GM12878 (cell line): ENCODE measurements around the gene LDLRAD4. TPM values are rescaled to one million over a fixed set of nuclear protein-coding genes. Genes with fewer than 3 reads are reported as not detected.

Experiments
- ATAC-seq: fragments of 200-7000 bp; cut with Tn5 transposase; 3 replicates; pipeline ENCODE4 v1.9.1; 2020; ENCODE audit warnings: mild to moderate bottlenecking, moderate library complexity
- BruUV-seq: library from RNA; stranded (reverse); fragments of 400-500 nt; replicated peaks from 2 replicates; lab custom pipeline; 2021; lab: Mats Ljungman, UMichigan
- CTCF ChIA-PET: fragments of 300-600 bp; sonication (Branson Sonifier 250); formaldehyde crosslinking; extraction: SDS; loops from one replicate; lab custom pipeline; 2021; ENCODE audit warnings: inconsistent platforms; lab: Yijun Ruan, JAX
- POLR2A ChIA-PET: fragments of 350-600 bp; formaldehyde crosslinking; extraction: SDS; loops from one replicate; lab custom pipeline; 2021; ENCODE audit warnings: inconsistent platforms; lab: Charles Lee
- RAD21 ChIA-PET: fragments of 300-600 bp; sonication (Branson Sonifier 250); formaldehyde crosslinking; loops from one replicate; lab custom pipeline; 2023; ENCODE audit warnings: antibody characterized with exemption; ENCODE audit not compliant: unreplicated experiment; lab: Charles Lee
- SMC1A ChIA-PET: fragments of 300-600 bp; sonication (Branson Sonifier 250); formaldehyde crosslinking; loops from one replicate; lab custom pipeline; 2023; ENCODE audit not compliant: unreplicated experiment, uncharacterized antibody; lab: Charles Lee
- DNase-seq: peaks from one replicate; pipeline ENCODE4 v3.0.0-alpha.2; 2011; ENCODE audit warnings: low read depth, low spot score
- FAIRE-seq: peaks from 3 replicates; lab custom pipeline; 2011; peaks lifted over from hg19 to GRCh38; lab: Jason Lieb, UNC
- H2AFZ ChIP-seq: 2 replicates; pipeline ENCODE4 v1.6.0; 2011; ENCODE audit warnings: low read depth, low read length, control low read depth; ENCODE audit not compliant: control insufficient read depth
- H3K27ac ChIP-seq: 2 replicates; pipeline ENCODE4 v1.5.1; 2011; ENCODE audit warnings: control low read depth; ENCODE audit not compliant: control insufficient read depth, insufficient read depth
- H3K27me3 ChIP-seq, 2 experiments: replicated peaks in 1 of 2; 2 replicates each; pipeline versions ENCODE4 v1.6.0 to v1.6.1; 2011; ENCODE audit warnings: low read length in 1 of 2; ENCODE audit not compliant: control insufficient read depth in 2 of 2, insufficient read depth in 2 of 2
- H3K36me3 ChIP-seq, 2 experiments: 2 replicates each; pipeline ENCODE4 v1.5.1; 2011; ENCODE audit warnings: low read length in 1 of 2; ENCODE audit not compliant: control insufficient read depth in 2 of 2, insufficient read depth in 2 of 2
- H3K4me1 ChIP-seq: 2 replicates; pipeline ENCODE4 v1.6.1; 2011; ENCODE audit warnings: mild to moderate bottlenecking, low read length, moderate library complexity, mixed read lengths; ENCODE audit not compliant: control insufficient read depth, insufficient read depth
- H3K4me2 ChIP-seq: 2 replicates; pipeline ENCODE4 v1.6.0; 2011; ENCODE audit warnings: control low read depth; ENCODE audit not compliant: control insufficient read depth, insufficient read depth
- H3K4me3 ChIP-seq: fragments of 200-600 bp; sonication (generic); 2 replicates; pipeline ENCODE4 v1.5.1; 2016
- H3K79me2 ChIP-seq: 2 replicates; pipeline ENCODE4 v1.6.0; 2011; ENCODE audit warnings: low read length; ENCODE audit not compliant: control insufficient read depth, insufficient read depth
- H3K9ac ChIP-seq: 2 replicates; pipeline ENCODE4 v1.8.0; 2011; ENCODE audit warnings: low read length, control low read depth, mixed read lengths; ENCODE audit not compliant: control insufficient read depth, insufficient read depth
- H3K9me3 ChIP-seq: replicated peaks from 3 replicates; pipeline ENCODE4 v1.5.1; 2011; ENCODE audit warnings: mild to moderate bottlenecking, low read length; ENCODE audit not compliant: control insufficient read depth, insufficient read depth
- H4K20me1 ChIP-seq: 2 replicates; pipeline ENCODE4 v1.6.0; 2011; ENCODE audit not compliant: control insufficient read depth, insufficient read depth
- RUNX3 ChIP-seq: IDR thresholded peaks from 2 replicates; pipeline ENCODE4 v1.6.1; 2012; ENCODE audit warnings: low read length, inconsistent platforms
- TCF12 ChIP-seq: IDR thresholded peaks from 2 replicates; pipeline ENCODE4 v1.6.1; 2011; ENCODE audit warnings: low read depth, mild to moderate bottlenecking, low read length
- WGBS: methylation state at CpG from one replicate; pipeline ENCODE4 v1.1.6; 2016; ENCODE audit warnings: low lambda C conversion rate; ENCODE audit not compliant: insufficient replicate concordance, insufficient coverage; ENCODE audit errors: missing lambda C conversion rate; 5-methylcytosine and 5-hydroxymethylcytosine counted together
- in situ Hi-C: fragments of 300-500 bp; cut with MboI; formaldehyde crosslinking; loops from 9 replicates; pipeline ENCODE4 v1.14.3; 2018; ENCODE audit warnings: mixed read lengths
- intact Hi-C: fragments of 100-400 bp; cut with micrococcal nuclease; formaldehyde crosslinking; loops from one replicate; pipeline ENCODE4 v1.14.2; 2022; ENCODE audit not compliant: unreplicated experiment
- polyA plus RNA-seq, 11 experiments: library from polyadenylated mRNA; depleted of rRNA in 4 of 11; unstranded in 6 of 11; stranded (reverse) in 5 of 11; fragments of >200 nt; fragmentation: Nextera tagmentation in 4 of 11; fragmentation: Illumina TruSeq in 1 of 11; extraction: Ambion mirVana in 4 of 11; extraction: Trizol in 1 of 11; gene quantifications; 1 replicate in 1 of 11; 2 replicates in 10 of 11; pipeline versions ENCODE4 v1.2.1 to v1.2.3, GENCODE V29; 2011 to 2016; ENCODE audit warnings: inconsistent platforms in 2 of 11, missing spikeins in 2 of 11, low read depth in 1 of 11
- total RNA-seq, 4 experiments: library from RNA; depleted of rRNA in 3 of 4; stranded (reverse); fragments of >200 nt in 3 of 4; fragmentation: Illumina TruSeq in 1 of 4; extraction: Trizol in 1 of 4; gene quantifications; 2 replicates each; pipeline versions ENCODE4 v1.2.1 to v1.2.3, GENCODE V29; 2013 to 2021
- TF ChIP-seq, protein P1 (sequence below): fragments of 450-650 bp; IDR thresholded peaks from 2 replicates; pipeline ENCODE4 v1.6.1; 2017; ENCODE audit warnings: mild to moderate bottlenecking, moderate library complexity
- TF ChIP-seq, protein P2 (sequence below): IDR thresholded peaks from 2 replicates; pipeline ENCODE4 v1.6.1; 2012; ENCODE audit warnings: low read depth, low read length, improper control_type of control experiment

Gene LDLRAD4
- total and polyA plus RNA-seq, 10 of the 15 experiments (the other 5 are each of a cell fraction or from before 2014, with no cell fraction given): 2.7 to 16.8 (median 11.2) TPM

- no TSS peak for BruUV-seq
- no peak overlapping the region for H3K4me3 ChIP-seq
- in situ Hi-C loops: no loop called here
- H3K4me2 ChIP-seq: no peak overlapping the region
- peaks cover 42% of the 10 kb centered on the region for H3K4me1 ChIP-seq
- H3K9ac ChIP-seq: no peak overlapping the region
- CTCF ChIA-PET: interaction anchor here (2.4 to 7.3 kb wide), 3 partner anchors 12 to 40 kb away, joined by 8 to 75 read pairs (median 21); no protein-coding TSS in a partner anchor
- peak; percentile 21; the same call in 1 of the 2 replicates for TF ChIP-seq RUNX3
- 0 out of 2 replicates have a peak, but pooled peaks have one; percentile 38 for TF ChIP-seq TCF12
- TF ChIP-seq, protein P1, sequence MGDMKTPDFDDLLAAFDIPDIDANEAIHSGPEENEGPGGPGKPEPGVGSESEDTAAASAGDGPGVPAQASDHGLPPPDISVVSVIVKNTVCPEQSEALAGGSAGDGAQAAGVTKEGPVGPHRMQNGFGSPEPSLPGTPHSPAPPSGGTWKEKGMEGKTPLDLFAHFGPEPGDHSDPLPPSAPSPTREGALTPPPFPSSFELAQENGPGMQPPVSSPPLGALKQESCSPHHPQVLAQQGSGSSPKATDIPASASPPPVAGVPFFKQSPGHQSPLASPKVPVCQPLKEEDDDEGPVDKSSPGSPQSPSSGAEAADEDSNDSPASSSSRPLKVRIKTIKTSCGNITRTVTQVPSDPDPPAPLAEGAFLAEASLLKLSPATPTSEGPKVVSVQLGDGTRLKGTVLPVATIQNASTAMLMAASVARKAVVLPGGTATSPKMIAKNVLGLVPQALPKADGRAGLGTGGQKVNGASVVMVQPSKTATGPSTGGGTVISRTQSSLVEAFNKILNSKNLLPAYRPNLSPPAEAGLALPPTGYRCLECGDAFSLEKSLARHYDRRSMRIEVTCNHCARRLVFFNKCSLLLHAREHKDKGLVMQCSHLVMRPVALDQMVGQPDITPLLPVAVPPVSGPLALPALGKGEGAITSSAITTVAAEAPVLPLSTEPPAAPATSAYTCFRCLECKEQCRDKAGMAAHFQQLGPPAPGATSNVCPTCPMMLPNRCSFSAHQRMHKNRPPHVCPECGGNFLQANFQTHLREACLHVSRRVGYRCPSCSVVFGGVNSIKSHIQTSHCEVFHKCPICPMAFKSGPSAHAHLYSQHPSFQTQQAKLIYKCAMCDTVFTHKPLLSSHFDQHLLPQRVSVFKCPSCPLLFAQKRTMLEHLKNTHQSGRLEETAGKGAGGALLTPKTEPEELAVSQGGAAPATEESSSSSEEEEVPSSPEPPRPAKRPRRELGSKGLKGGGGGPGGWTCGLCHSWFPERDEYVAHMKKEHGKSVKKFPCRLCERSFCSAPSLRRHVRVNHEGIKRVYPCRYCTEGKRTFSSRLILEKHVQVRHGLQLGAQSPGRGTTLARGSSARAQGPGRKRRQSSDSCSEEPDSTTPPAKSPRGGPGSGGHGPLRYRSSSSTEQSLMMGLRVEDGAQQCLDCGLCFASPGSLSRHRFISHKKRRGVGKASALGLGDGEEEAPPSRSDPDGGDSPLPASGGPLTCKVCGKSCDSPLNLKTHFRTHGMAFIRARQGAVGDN: peak; percentile 43; the same call in 1 of the 2 replicates
- TF ChIP-seq, protein P2, sequence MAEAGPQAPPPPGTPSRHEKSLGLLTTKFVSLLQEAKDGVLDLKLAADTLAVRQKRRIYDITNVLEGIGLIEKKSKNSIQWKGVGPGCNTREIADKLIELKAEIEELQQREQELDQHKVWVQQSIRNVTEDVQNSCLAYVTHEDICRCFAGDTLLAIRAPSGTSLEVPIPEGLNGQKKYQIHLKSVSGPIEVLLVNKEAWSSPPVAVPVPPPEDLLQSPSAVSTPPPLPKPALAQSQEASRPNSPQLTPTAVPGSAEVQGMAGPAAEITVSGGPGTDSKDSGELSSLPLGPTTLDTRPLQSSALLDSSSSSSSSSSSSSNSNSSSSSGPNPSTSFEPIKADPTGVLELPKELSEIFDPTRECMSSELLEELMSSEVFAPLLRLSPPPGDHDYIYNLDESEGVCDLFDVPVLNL: no peak
- no peak for ATAC-seq
- intact Hi-C loops: no loop called here
- RAD21 ChIA-PET: interaction anchor here (5.9 to 7.3 kb wide), 4 partner anchors 8 to 41 kb away, joined by 75 to 229 read pairs (median 150); no protein-coding TSS in a partner anchor
- SMC1A ChIA-PET: interaction anchor here (0.9 to 8.1 kb wide), 7 partner anchors 10 to 40 kb away, joined by 3 to 220 read pairs (median 6); no protein-coding TSS in a partner anchor
- H3K9me3 ChIP-seq: no peaks in the 10 kb centered on the region
- no peaks in the 10 kb centered on the region for H4K20me1 ChIP-seq
- peaks cover 1% of the 10 kb centered on the region; the same call in 1 of the 2 replicates for H3K79me2 ChIP-seq
- no peak overlapping the region for H2AFZ ChIP-seq
- WGBS: 89% methylated on average over 7 of the region's 7 CpGs
- H3K27me3 ChIP-seq: no peaks in the 10 kb centered on the region
- H3K36me3 ChIP-seq: no peaks in the 10 kb centered on the region
- POLR2A ChIA-PET: interaction anchor here (2.8 to 7.6 kb wide), 3 partner anchors 12 to 41 kb away, joined by 10 to 175 read pairs (median 121); no protein-coding TSS in a partner anchor
- DNase-seq: no peak
- FAIRE-seq: no peak
- no peak overlapping the region for H3K27ac ChIP-seq
These were observed 352.4 kb downstream of the LDLRAD4 start for GRCh38 chr18:13570856-13571495.
